Left lung (tissue), 10 donors: ENCODE measurements around the gene MBD3. TPM values are rescaled to one million over a fixed set of nuclear protein-coding genes. Genes with fewer than 3 reads are reported as not detected.

Source experiments
- ATAC-seq: fragments of 200-7000 bp; cut with Tn5 transposase; one replicate; pipeline ENCODE4 v1.9.1; 2020; ENCODE audit warnings: moderate library complexity
- DNase-seq, 4 donors: peaks; one replicate each; pipeline ENCODE4 v3.0.0-alpha.2; 2013 to 2020
- H3K27ac ChIP-seq, 2 donors: fragments of 200-600 bp; sonication (generic) in 1 of 2; one replicate each; pipeline versions ENCODE4 v1.5.0 to v1.8.0; 2020 to 2021
- H3K27me3 ChIP-seq, 2 donors: fragments of 200-600 bp; sonication (generic) in 1 of 2; one replicate each; pipeline versions ENCODE4 v1.5.0 to v1.8.0; 2020 to 2021
- H3K36me3 ChIP-seq, 2 donors: fragments of 200-600 bp; sonication (generic) in 1 of 2; one replicate each; pipeline versions ENCODE4 v1.5.0 to v1.8.0; 2020 to 2021
- H3K4me1 ChIP-seq, 2 donors: fragments of 200-600 bp; one replicate each; pipeline ENCODE4 v1.8.0; 2021
- H3K4me3 ChIP-seq, 2 donors: fragments of 200-600 bp; sonication (generic) in 1 of 2; one replicate each; pipeline versions ENCODE4 v1.5.0 to v1.8.0; 2020 to 2021; ENCODE audit warnings: mild to moderate bottlenecking in 1 of 2
- H3K9me3 ChIP-seq, 2 donors: fragments of 200-600 bp; sonication (generic) in 1 of 2; one replicate each; pipeline versions ENCODE4 v1.5.0 to v1.8.0; 2020 to 2021
- intact Hi-C, 2 donors: fragments of 100-400 bp; cut with DNase I; formaldehyde crosslinking; loops; one replicate each; pipeline versions ENCODE4 v1.11.2 to v1.14.2; 2022
- polyA plus RNA-seq, 6 donors: library from polyadenylated mRNA; unstranded; fragments of 120-200 nt; gene quantifications; one replicate each; pipeline ENCODE4 v1.2.1, GENCODE V29; 2013; ENCODE audit not compliant: insufficient read length in 6 of 6
- total RNA-seq, 2 donors: library from RNA; stranded (reverse); fragmentation: NEBNext Ultra II Directional; extraction: Animal tissue kit (Norgen Biotek cat#: 25700); gene quantifications; one replicate each; pipeline ENCODE4 v1.2.1, GENCODE V29; 2021
- TF ChIP-seq, protein P1 (sequence below), 2 donors: fragments of 200-600 bp; sonication (generic) in 1 of 2; IDR thresholded peaks; one replicate each; pipeline versions ENCODE4 v1.5.0 to v1.8.0; 2021; ENCODE audit warnings: antibody characterized with exemption in 2 of 2
- donor health status: DM: no; HTN: yes; CAD: no.
- donor health status: DM: no; HTN: no; CAD: no.

MBD3 gene
- total and polyA plus RNA-seq, 8 donors = 40.4 to 91.9 (median 59.0) TPM

GRCh38 chr19:1634242-1634937 lies 41.7 kb upstream of the MBD3 start:
- H3K4me1 ChIP-seq = no peaks in the 10 kb centered on the region
- no peaks in the 10 kb centered on the region for H3K9me3 ChIP-seq
- intact Hi-C loops = no loop called here
- DNase-seq (no peak), ATAC-seq (no peak)
- no peaks in the 10 kb centered on the region for H3K27me3 ChIP-seq
- peaks cover 0 to 71% of the 10 kb centered on the region in 2 donors for H3K36me3 ChIP-seq
- TF ChIP-seq, protein P1, sequence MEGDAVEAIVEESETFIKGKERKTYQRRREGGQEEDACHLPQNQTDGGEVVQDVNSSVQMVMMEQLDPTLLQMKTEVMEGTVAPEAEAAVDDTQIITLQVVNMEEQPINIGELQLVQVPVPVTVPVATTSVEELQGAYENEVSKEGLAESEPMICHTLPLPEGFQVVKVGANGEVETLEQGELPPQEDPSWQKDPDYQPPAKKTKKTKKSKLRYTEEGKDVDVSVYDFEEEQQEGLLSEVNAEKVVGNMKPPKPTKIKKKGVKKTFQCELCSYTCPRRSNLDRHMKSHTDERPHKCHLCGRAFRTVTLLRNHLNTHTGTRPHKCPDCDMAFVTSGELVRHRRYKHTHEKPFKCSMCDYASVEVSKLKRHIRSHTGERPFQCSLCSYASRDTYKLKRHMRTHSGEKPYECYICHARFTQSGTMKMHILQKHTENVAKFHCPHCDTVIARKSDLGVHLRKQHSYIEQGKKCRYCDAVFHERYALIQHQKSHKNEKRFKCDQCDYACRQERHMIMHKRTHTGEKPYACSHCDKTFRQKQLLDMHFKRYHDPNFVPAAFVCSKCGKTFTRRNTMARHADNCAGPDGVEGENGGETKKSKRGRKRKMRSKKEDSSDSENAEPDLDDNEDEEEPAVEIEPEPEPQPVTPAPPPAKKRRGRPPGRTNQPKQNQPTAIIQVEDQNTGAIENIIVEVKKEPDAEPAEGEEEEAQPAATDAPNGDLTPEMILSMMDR (IDR thresholded peaks at IDR 0.05) = no peak
- H3K4me3 ChIP-seq = no peak overlapping the region
- no peak overlapping the region for H3K27ac ChIP-seq

- Histone ChIP-seq H3K9me3 (no peaks in the 10 kb centered on the region), H3K27ac (no peak overlapping the region), H3K4me1 (no peaks in the 10 kb centered on the region), H3K4me3 (no peak overlapping the region), H3K27me3 (no peaks in the 10 kb centered on the region), H3K36me3 (peaks cover 0 to 62% of the 10 kb centered on the region in 2 donors)
- DNase-seq (no peak), ATAC-seq (no peak)
- TF ChIP-seq, protein P1 (IDR thresholded peaks at IDR 0.05) = no peak
- intact Hi-C loops = no loop called here
Measured at GRCh38 chr19:1633269-1633826, 40.7 kb upstream of the MBD3 start.

DNA sequence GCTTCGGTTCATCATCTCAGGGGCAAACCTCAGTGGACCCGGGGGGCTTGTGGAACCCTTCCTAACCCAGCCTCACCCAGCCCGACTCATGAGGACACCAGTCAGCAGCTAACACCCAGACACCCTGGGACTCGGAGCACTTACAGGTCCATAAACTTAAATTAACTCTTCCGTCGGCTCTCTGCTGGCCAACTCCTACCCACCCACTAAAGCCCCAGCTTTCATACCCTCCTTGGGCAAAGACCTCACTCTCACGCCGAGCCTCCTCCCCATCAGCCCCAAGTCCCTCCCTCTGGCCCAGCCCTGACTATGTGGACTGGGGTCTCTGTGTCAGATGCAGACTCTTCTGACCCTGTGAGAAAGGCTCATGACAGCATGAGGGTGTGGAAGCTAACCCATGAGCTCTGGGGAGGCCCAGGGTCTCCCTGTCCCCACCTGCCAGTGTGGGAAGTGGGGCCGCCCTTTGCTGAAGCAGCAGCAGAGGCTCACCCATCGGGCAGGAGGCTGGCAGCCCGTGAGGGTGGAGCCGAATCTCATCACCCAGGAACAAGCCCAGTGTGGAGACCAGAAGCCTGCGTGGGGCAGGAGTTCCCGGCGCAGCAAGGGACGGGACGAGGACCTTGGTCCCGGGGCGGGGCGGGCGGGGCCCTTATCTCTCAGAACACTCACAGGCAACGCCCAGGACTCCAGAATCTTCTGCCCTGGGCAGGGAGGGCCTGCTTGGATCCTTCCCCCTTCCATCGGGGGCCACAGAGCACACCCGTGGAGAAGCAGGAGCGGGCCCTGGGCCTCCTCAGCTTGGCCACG lies 40.0 kb upstream of the MBD3 start:
- H3K27ac ChIP-seq = no peak overlapping the region
- peaks cover 0 to 55% of the 10 kb centered on the region in 2 donors for H3K36me3 ChIP-seq
- no peaks in the 10 kb centered on the region for H3K27me3 ChIP-seq

GRCh38 chr19:1631557-1632100 lies 39.0 kb upstream of the MBD3 start:
- no peak for DNase-seq
- TF ChIP-seq, protein P1 (IDR thresholded peaks at IDR 0.05) = no peak
- peaks cover 0 to 56% of the 10 kb centered on the region in 2 donors for H3K36me3 ChIP-seq

More for the DNA sequence above, 40.0 kb upstream of the MBD3 start:
- Histone ChIP-seq H3K9me3 (no peaks in the 10 kb centered on the region), H3K4me3 (no peak overlapping the region), H3K4me1 (no peaks in the 10 kb centered on the region)
- TF ChIP-seq, protein P1 (IDR thresholded peaks at IDR 0.05) = no peak
- intact Hi-C loops = no loop called here
- DNase-seq (no peak), ATAC-seq (no peak)

DNA sequence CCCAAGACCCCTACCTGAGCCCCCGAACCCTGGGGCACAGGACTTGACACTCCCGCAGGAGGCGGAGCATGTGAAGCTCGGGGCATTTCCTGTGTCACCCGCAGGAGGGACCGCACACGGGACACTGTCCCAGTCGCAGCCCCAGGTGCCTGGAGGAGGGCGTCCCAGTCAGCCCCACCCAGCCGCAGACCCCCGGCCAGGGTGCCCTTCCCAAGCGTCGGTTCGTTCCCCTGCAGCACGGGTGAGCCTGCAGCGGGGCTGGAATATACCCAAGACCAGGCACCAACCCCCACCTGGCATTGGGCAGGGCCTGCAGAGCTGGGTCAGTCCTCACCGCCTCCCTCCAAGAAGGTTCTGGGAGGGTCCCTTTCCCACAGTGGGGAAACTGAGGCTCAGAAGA lies 38.1 kb upstream of the MBD3 start:
- Histone ChIP-seq H3K9me3 (no peaks in the 10 kb centered on the region), H3K27me3 (no peaks in the 10 kb centered on the region), H3K36me3 (peaks cover 0 to 53% of the 10 kb centered on the region in 2 donors), H3K27ac (no peak overlapping the region), H3K4me3 (no peak overlapping the region), H3K4me1 (no peaks in the 10 kb centered on the region)
- DNase-seq = no peak
- TF ChIP-seq, protein P1 (IDR thresholded peaks at IDR 0.05) = no peak
- no peak for ATAC-seq
- intact Hi-C loops = no loop called here

More at GRCh38 chr19:1631557-1632100, 39.0 kb upstream of the MBD3 start:
- H3K4me1 ChIP-seq = no peaks in the 10 kb centered on the region
- intact Hi-C loops = no loop called here
- H3K9me3 ChIP-seq = no peaks in the 10 kb centered on the region
- H3K27me3 ChIP-seq = no peaks in the 10 kb centered on the region
- no peak for ATAC-seq
- no peak overlapping the region for H3K27ac ChIP-seq
- H3K4me3 ChIP-seq = no peak overlapping the region
